NCI-H524 (cell line): ENCODE measurements around the gene SH3BP1.
"Not testable (repeated sequence)": the region's sequence is repeated elsewhere in the genome, so short reads cannot be mapped to it uniquely, and the experiment has no call there.

ENCODE experiments used
- DNase-seq, 2 experiments: peaks; one replicate each; lab custom pipeline; 2025; lab: John Stamatoyannopoulos, UW

SH3BP1 gene

GRCh38 chr22:37633625-37634416 is 5.6 kb upstream of the SH3BP1 start:
- peak; percentile 76 to 90 for DNase-seq

GRCh38 chr22:37634417-37634924 is 5.0 kb upstream of the SH3BP1 start:
- DNase-seq = no peak

DNA sequence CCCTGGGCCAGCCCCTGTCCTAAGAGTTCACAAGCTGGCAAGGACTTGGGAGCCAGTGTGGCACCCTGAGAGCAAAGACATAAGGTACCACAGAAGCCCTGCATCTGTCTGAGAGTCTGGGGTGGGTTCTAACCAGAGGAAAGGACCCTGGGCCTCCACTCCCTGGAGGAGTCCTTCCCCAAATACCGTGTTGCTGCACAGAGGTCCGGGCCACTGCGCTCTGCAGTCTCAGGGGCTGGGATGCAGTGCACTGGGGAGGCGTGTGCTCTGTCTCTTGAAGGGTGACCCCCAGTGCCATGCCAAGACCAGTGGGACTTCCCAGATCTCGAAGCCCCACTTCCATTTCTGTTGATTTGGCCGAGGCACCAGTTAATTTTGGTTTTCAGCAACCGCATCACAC is 4.3 kb upstream of the SH3BP1 start:
- DNase-seq = no peak

GRCh38 chr22:37636186-37636948 is 3.1 kb upstream of the SH3BP1 start:
- DNase-seq = no peak

- DNase-seq = no peak
Observed at GRCh38 chr22:37636949-37637273, 2.6 kb upstream of the SH3BP1 start.

DNA sequence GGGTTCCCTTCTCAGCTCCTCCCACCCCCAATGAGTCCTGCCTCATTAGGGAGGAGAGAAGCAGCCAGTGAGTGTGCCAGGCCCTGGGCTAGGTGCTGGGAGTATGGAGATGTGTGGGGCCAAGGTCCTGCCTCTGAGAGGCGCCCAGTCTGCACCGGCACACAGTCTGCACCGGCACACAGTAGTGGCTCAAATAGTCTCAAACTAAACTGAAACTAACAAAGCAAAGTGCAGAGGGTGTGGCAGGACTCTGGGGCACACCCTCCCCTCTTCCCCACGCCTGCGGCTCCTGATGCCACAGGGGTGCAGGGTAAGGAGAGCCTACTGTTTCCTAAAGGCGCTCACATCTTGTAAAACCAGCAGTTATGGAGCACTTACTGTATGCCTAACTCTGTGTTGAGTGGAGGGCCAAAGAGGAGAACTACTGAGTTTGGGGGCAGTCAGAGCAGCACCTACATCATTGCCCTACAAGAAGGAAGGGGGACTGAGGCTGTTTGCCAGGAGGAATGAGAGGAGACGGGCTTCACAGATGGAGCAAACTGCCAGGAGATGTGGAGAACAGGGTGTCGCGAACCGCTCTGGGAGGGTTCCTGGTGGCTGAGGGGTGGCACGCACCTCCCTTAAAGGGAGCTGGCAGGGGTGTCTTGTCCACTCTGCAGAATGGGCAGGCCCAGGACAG is 939 bp upstream of the SH3BP1 start:
- no peak for DNase-seq

DNA sequence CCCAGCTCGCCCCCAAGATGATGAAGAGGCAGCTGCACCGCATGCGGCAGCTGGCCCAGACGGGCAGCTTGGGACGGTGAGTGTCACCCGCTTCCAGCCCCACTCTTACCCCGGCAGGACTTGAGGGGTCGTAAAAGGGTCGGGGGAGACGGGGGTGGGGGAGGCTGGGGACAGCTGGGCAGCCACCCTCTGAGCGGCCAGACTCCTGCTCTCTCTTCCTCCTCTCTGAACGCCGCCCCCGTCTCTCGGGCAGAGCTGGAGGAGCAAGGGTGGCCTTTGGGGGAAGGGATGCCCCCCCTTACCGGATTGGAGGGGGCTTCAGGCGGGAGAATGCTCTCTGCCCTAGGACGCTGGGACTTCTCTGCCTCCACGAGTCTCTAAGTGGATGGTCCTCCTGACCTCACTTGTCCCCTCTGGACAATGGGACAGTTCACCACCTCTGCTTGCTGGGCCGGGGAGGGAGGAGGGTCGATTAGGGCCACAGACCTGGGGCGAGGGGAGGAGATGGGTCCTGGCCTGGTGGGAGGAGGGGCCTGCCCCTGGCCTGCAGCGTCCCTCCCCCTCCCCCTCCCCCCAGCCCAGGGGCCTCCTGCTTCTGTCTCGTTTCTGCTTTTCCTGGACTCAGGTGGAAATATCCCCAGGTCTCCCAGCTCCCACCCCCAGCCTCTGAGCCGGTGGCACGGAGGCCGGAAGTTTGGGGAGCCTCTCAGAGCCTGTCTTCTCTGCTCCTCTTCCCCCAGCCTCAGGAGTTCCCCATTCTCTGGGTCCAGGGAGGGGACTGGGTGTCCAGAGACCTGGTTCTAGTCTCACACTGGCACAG is 512 bp downstream of the SH3BP1 start:
- DNase-seq = no peak

GRCh38 chr22:37640591-37641560 is 1.4 kb downstream of the SH3BP1 start:
- DNase-seq = no peak

DNA sequence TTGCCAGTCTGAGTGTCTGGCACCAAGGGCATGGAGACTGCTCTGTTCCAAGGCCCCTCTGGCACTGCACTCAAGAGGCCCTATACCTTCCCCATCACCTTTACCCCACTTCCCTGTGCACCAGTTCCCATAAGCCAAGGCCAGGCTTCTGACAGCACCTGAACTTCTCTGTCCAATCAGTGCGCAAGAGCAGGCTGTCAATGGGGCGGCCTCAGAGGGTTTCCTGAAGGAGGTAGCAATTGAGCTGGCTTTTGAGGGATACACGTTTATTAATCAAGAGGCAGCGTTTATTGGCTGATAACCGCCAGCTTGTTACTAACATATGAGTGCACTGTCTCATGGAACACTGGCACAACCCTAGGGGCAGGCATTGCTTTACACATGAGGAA is 2.1 kb downstream of the SH3BP1 start:
- DNase-seq = no peak

DNA sequence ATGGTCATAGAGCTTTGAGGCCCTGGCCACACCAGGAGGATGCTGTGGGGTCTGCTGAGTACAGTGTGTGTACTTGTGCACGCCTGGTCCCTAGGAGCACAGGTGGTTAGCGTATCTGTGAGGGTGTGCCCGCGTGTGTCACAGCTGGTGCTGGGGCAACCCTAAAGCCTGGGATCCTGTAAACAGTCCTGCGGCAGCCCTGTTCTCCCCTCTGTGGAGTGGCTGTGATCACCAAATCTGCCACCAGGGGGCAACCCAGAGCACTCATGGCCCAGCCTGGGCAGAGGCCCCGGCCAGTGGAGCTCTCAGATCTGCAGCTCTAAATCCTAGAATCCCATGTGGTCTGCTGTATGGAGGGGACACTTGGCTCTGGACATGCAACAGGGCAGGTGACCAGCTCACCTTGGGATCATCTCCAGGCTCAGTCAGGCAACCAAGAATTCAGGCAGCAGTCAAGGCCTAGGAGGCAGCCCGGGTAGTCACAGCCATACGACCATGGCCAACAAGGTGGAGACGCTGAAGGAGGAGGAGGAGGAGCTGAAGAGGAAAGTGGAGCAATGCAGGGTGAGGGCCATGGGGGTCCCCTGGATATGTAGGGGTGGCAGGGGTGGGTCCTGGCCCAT is 3.9 kb downstream of the SH3BP1 start:
- peak; percentile 57 to 71 for DNase-seq

DNA sequence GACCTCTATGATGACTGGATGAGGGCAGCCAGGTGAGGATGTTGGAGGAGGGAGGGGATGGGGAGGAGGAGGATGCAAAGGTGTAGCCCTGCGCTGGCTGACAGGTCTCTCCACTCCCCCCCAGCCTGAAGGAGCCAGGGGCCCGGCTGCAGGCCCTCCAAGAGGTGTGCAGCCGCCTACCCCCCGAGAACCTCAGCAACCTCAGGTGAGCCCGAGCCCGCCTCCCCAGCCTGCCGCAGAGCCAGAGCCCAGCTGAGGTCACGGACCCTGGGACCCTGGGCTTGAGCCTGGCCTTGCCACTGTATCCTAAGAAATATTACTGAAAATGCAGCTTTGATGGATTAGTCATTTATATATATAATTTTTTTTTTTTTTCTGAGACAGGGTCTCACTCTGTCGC is 7.8 kb downstream of the SH3BP1 start:
- no peak for DNase-seq

- DNase-seq = peak in 1 of 2 experiments; percentile 53
Observed at GRCh38 chr22:37647928-37648327, 8.5 kb downstream of the SH3BP1 start.

- DNase-seq = no peak
Observed at GRCh38 chr22:37650463-37651136, 11.1 kb downstream of the SH3BP1 start.

- no peak for DNase-seq
Observed at GRCh38 chr22:37654563-37655251, 15.2 kb downstream of the SH3BP1 start.

- no peak for DNase-seq
Observed at GRCh38 chr22:37655252-37655563, 15.7 kb downstream of the SH3BP1 start.

- DNase-seq = not testable (repeated sequence)
Observed at GRCh38 chr22:37656583-37656982, 17.1 kb downstream of the SH3BP1 start.

DNA sequence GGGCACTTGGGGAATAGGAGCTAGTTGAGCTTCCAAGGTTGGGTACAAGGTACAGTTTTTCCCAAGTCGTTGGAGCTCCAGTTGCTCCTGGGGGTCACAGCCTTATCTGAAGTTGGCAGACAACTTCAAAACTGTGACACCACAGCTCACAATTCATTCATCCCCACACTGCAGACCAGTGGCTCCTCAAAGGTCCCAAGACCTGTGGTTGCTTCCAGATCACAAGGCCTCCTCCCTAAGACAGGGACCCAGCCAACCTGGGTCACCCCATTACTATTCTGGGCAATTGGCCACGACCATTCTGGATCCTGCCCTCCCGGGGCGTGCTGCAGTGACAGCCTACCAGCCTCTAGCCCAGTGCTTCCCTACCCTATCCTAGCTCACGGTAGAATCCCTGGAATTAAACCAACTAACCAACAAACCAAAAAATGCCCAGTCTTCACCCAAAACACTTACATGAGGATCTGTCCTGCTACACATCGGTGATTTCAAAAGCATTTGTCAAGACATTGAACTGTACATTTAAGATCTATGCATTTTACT is 18.2 kb downstream of the SH3BP1 start:
- no peak for DNase-seq

DNA sequence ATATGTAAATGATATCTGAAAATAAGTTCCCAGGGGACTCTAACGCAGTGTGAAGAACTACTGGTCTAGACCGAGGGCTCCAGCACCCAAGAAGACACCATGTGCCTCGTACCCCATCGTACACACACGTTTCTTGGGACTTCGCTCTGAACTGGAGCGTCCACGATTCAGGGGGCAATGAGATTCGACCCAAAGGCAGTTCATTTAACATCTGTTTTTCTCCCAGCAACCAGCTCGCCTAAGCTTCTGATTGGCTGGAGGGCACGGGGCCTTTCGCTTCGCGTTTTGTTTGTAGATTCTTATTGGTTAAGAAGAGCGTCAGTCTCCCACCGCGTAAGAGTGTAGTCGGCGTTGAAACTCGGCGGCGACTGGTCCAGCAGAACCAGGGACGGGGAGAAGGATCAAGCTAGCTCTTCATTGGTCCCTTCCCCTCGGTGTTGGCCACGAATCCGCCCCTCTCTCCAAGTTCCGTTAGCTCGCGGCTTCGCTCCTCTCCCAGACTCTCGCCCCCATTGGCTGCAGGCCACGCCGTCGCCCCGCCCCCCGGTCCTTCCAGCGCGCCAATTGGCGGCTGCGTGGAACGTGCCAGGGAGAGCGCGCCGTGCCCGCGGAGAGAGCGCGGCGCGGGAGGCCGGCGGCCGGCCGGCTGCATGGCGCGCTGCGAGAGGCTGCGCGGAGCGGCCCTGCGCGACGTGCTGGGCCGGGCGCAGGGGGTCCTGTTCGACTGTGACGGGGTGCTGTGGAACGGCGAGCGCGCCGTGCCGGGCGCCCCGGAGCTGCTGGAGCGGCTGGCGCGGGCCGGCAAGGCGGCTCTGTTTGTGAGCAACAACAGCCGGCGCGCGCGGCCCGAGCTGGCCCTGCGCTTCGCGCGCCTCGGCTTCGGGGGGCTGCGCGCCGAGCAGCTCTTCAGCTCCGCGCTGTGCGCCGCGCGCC is 18.9 kb downstream of the SH3BP1 start, which contains the start of gene PDXP:
Gene PDXP, plus strand, starts transcription at position 591 of the 933 bp plus-strand sequence. Its CDS starts 60 bp downstream, at position 651.
- DNase-seq = peak; percentile 100
